ENCODE data around the gene RPTOR. TPM values are rescaled to one million over a fixed set of nuclear protein-coding genes. Genes with fewer than 3 reads are reported as not detected.

RPTOR gene
- polyA plus RNA-seq, 1 donor from 2014 or later = 8.0 TPM

DNA sequence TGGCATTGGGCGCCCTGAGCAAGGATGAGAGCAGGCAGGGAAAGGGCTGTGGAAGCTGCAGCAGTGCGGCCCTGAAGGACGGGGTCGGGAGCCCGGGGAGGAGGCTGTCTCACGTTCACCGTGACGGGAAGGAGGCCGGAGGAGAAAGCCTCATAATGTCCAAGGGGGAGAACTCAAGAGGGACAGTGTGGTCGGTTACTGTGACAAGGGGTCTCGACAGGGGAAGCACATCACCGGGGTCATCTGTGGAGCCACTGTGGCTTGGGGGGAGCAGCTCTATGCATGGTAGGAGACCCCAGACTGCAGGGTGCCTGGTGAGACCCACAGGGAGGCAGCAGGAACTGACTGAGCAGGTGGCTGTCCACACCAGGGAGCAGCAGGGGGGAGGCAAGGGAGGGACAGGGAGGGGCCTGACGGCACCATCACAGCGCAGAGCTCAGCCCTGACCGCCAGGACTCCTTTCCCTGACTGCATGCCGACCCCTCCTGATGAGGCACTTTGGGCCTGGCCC is 292.4 kb downstream of the RPTOR start:
- no peak overlapping the region for H3K4me3 ChIP-seq (ENCODE audit: low read length)
- H3K4me2 ChIP-seq (ENCODE audit: low read length) = no peak overlapping the region
- no peaks in the 10 kb centered on the region for H3K36me3 ChIP-seq (ENCODE audit: insufficient read depth, low read length)
- H3K27me3 ChIP-seq (ENCODE audit: insufficient read depth, low read depth, low read length) = no peaks in the 10 kb centered on the region
- H3K9ac ChIP-seq (ENCODE audit: low read length) = no peak overlapping the region
- H4K20me1 ChIP-seq (ENCODE audit: insufficient read depth) = no peaks in the 10 kb centered on the region
- H3F3A ChIP-seq (ENCODE audit: insufficient read depth, low read length, poor library complexity, severe bottlenecking) = peaks cover 9% of the 10 kb centered on the region
- no peaks in the 10 kb centered on the region for H3K9me3 ChIP-seq (ENCODE audit: low read length)
- TF ChIP-seq EZH2 (IDR thresholded peaks at IDR 0.05; ENCODE audit: borderline replicate concordance, insufficient read depth, low read length, poor library complexity, severe bottlenecking) = no peak
- TF ChIP-seq EP300 (conservative IDR thresholded peaks at IDR 0.05; ENCODE audit: poor library complexity, severe bottlenecking) = no peak
- no peak for TF ChIP-seq MXI1 (conservative IDR thresholded peaks at IDR 0.05; ENCODE audit: poor library complexity, severe bottlenecking)
- H3K9me2 ChIP-seq (ENCODE audit: insufficient read depth, low read length) = no peaks in the 10 kb centered on the region
- no peak overlapping the region for H3K27ac ChIP-seq (ENCODE audit: low read length)
- H2AFZ ChIP-seq (ENCODE audit: low read depth, low read length) = no peak overlapping the region
- H3K79me2 ChIP-seq (replicated peaks; ENCODE audit: insufficient read depth, low read length) = no peaks in the 10 kb centered on the region

DNA sequence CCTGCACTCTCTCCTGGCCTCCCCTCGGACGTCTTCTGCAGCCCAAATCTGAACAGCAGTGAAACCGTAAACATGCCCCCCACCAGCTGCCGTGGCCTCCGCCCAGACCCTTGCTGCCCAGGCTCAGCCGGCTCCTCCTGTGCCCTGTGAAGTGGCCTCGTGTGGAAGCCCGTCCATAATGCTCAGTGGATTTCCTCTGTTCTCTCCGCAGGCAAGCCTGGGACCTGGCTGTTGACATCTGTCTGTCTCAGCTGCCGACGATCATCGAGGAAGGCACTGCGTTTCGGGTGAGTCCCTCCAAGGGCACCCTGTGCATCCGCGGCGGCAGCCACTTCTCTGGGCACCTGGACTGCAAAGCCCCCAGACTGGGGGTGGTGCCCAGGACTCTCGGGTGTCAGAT is 293.1 kb downstream of the RPTOR start:
- Histone ChIP-seq H3F3A (ENCODE audit: insufficient read depth, low read length, poor library complexity, severe bottlenecking) (peaks cover 3% of the 10 kb centered on the region), H3K27ac (ENCODE audit: low read length) (no peak overlapping the region), H3K9me2 (ENCODE audit: insufficient read depth, low read length) (no peaks in the 10 kb centered on the region), H3K36me3 (ENCODE audit: insufficient read depth, low read length) (no peaks in the 10 kb centered on the region), H3K4me3 (ENCODE audit: low read length) (no peak overlapping the region), H3K27me3 (ENCODE audit: insufficient read depth, low read depth, low read length) (no peaks in the 10 kb centered on the region), H3K4me2 (ENCODE audit: low read length) (no peak overlapping the region), H3K9me3 (ENCODE audit: low read length) (no peaks in the 10 kb centered on the region), H3K79me2 (replicated peaks; ENCODE audit: insufficient read depth, low read length) (no peaks in the 10 kb centered on the region), H3K9ac (ENCODE audit: low read length) (no peak overlapping the region), H4K20me1 (ENCODE audit: insufficient read depth) (no peaks in the 10 kb centered on the region), H2AFZ (ENCODE audit: low read depth, low read length) (no peak overlapping the region)
- no peak for TF ChIP-seq MXI1 (conservative IDR thresholded peaks at IDR 0.05; ENCODE audit: poor library complexity, severe bottlenecking)
- TF ChIP-seq SMC3 (conservative IDR thresholded peaks at IDR 0.05; ENCODE audit: poor library complexity) = no peak
- TF ChIP-seq, protein P1, sequence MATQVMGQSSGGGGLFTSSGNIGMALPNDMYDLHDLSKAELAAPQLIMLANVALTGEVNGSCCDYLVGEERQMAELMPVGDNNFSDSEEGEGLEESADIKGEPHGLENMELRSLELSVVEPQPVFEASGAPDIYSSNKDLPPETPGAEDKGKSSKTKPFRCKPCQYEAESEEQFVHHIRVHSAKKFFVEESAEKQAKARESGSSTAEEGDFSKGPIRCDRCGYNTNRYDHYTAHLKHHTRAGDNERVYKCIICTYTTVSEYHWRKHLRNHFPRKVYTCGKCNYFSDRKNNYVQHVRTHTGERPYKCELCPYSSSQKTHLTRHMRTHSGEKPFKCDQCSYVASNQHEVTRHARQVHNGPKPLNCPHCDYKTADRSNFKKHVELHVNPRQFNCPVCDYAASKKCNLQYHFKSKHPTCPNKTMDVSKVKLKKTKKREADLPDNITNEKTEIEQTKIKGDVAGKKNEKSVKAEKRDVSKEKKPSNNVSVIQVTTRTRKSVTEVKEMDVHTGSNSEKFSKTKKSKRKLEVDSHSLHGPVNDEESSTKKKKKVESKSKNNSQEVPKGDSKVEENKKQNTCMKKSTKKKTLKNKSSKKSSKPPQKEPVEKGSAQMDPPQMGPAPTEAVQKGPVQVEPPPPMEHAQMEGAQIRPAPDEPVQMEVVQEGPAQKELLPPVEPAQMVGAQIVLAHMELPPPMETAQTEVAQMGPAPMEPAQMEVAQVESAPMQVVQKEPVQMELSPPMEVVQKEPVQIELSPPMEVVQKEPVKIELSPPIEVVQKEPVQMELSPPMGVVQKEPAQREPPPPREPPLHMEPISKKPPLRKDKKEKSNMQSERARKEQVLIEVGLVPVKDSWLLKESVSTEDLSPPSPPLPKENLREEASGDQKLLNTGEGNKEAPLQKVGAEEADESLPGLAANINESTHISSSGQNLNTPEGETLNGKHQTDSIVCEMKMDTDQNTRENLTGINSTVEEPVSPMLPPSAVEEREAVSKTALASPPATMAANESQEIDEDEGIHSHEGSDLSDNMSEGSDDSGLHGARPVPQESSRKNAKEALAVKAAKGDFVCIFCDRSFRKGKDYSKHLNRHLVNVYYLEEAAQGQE (IDR thresholded peaks at IDR 0.05; ENCODE audit: borderline replicate concordance) = no peak
- no peak for TF ChIP-seq EZH2 (IDR thresholded peaks at IDR 0.05; ENCODE audit: borderline replicate concordance, insufficient read depth, low read length, poor library complexity, severe bottlenecking)
- TF ChIP-seq, protein P2, sequence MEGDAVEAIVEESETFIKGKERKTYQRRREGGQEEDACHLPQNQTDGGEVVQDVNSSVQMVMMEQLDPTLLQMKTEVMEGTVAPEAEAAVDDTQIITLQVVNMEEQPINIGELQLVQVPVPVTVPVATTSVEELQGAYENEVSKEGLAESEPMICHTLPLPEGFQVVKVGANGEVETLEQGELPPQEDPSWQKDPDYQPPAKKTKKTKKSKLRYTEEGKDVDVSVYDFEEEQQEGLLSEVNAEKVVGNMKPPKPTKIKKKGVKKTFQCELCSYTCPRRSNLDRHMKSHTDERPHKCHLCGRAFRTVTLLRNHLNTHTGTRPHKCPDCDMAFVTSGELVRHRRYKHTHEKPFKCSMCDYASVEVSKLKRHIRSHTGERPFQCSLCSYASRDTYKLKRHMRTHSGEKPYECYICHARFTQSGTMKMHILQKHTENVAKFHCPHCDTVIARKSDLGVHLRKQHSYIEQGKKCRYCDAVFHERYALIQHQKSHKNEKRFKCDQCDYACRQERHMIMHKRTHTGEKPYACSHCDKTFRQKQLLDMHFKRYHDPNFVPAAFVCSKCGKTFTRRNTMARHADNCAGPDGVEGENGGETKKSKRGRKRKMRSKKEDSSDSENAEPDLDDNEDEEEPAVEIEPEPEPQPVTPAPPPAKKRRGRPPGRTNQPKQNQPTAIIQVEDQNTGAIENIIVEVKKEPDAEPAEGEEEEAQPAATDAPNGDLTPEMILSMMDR (IDR thresholded peaks at IDR 0.05; ENCODE audit: poor library complexity, severe bottlenecking) = no peak
- no peak for TF ChIP-seq POLR2AphosphoS5 (IDR thresholded peaks at IDR 0.05)
- no peak for TF ChIP-seq TAF1 (IDR thresholded peaks at IDR 0.05; ENCODE audit: low read depth)
- TF ChIP-seq EP300 (conservative IDR thresholded peaks at IDR 0.05; ENCODE audit: poor library complexity, severe bottlenecking) = no peak
- no peak for TF ChIP-seq RAD21 (conservative IDR thresholded peaks at IDR 0.05)
